GM12878 (cell line): ENCODE measurements around the gene MARCHF10. TPM values are rescaled to one million over a fixed set of nuclear protein-coding genes. Genes with fewer than 3 reads are reported as not detected.

Experiments used
- ATAC-seq: fragments of 200-7000 bp; cut with Tn5 transposase; 3 replicates; pipeline ENCODE4 v1.9.1; 2020; ENCODE audit warnings: mild to moderate bottlenecking, moderate library complexity
- BruUV-seq: library from RNA; stranded (reverse); fragments of 400-500 nt; replicated peaks from 2 replicates; lab custom pipeline; 2021; lab: Mats Ljungman, UMichigan
- CTCF ChIA-PET: fragments of 300-600 bp; sonication (Branson Sonifier 250); formaldehyde crosslinking; extraction: SDS; loops from one replicate; lab custom pipeline; 2021; ENCODE audit warnings: inconsistent platforms; lab: Yijun Ruan, JAX
- POLR2A ChIA-PET: fragments of 350-600 bp; formaldehyde crosslinking; extraction: SDS; loops from one replicate; lab custom pipeline; 2021; ENCODE audit warnings: inconsistent platforms; lab: Charles Lee
- RAD21 ChIA-PET: fragments of 300-600 bp; sonication (Branson Sonifier 250); formaldehyde crosslinking; loops from one replicate; lab custom pipeline; 2023; ENCODE audit warnings: antibody characterized with exemption; ENCODE audit not compliant: unreplicated experiment; lab: Charles Lee
- SMC1A ChIA-PET: fragments of 300-600 bp; sonication (Branson Sonifier 250); formaldehyde crosslinking; loops from one replicate; lab custom pipeline; 2023; ENCODE audit not compliant: unreplicated experiment, uncharacterized antibody; lab: Charles Lee
- DNase-seq: peaks from one replicate; pipeline ENCODE4 v3.0.0-alpha.2; 2011; ENCODE audit warnings: low read depth, low spot score
- FAIRE-seq: peaks from 3 replicates; lab custom pipeline; 2011; peaks lifted over from hg19 to GRCh38; lab: Jason Lieb, UNC
- H2AFZ ChIP-seq: 2 replicates; pipeline ENCODE4 v1.6.0; 2011; ENCODE audit warnings: low read depth, low read length, control low read depth; ENCODE audit not compliant: control insufficient read depth
- H3K27ac ChIP-seq: 2 replicates; pipeline ENCODE4 v1.5.1; 2011; ENCODE audit warnings: control low read depth; ENCODE audit not compliant: control insufficient read depth, insufficient read depth
- H3K27me3 ChIP-seq, 2 experiments: replicated peaks in 1 of 2; 2 replicates each; pipeline versions ENCODE4 v1.6.0 to v1.6.1; 2011; ENCODE audit warnings: low read length in 1 of 2; ENCODE audit not compliant: control insufficient read depth in 2 of 2, insufficient read depth in 2 of 2
- H3K36me3 ChIP-seq, 2 experiments: 2 replicates each; pipeline ENCODE4 v1.5.1; 2011; ENCODE audit warnings: low read length in 1 of 2; ENCODE audit not compliant: control insufficient read depth in 2 of 2, insufficient read depth in 2 of 2
- H3K4me1 ChIP-seq: 2 replicates; pipeline ENCODE4 v1.6.1; 2011; ENCODE audit warnings: mild to moderate bottlenecking, low read length, moderate library complexity, mixed read lengths; ENCODE audit not compliant: control insufficient read depth, insufficient read depth
- H3K4me2 ChIP-seq: 2 replicates; pipeline ENCODE4 v1.6.0; 2011; ENCODE audit warnings: control low read depth; ENCODE audit not compliant: control insufficient read depth, insufficient read depth
- H3K4me3 ChIP-seq: fragments of 200-600 bp; sonication (generic); 2 replicates; pipeline ENCODE4 v1.5.1; 2016
- H3K79me2 ChIP-seq: 2 replicates; pipeline ENCODE4 v1.6.0; 2011; ENCODE audit warnings: low read length; ENCODE audit not compliant: control insufficient read depth, insufficient read depth
- H3K9ac ChIP-seq: 2 replicates; pipeline ENCODE4 v1.8.0; 2011; ENCODE audit warnings: low read length, control low read depth, mixed read lengths; ENCODE audit not compliant: control insufficient read depth, insufficient read depth
- H3K9me3 ChIP-seq: replicated peaks from 3 replicates; pipeline ENCODE4 v1.5.1; 2011; ENCODE audit warnings: mild to moderate bottlenecking, low read length; ENCODE audit not compliant: control insufficient read depth, insufficient read depth
- H4K20me1 ChIP-seq: 2 replicates; pipeline ENCODE4 v1.6.0; 2011; ENCODE audit not compliant: control insufficient read depth, insufficient read depth
- CBX3 ChIP-seq: fragments of 200-600 bp; sonication (generic); IDR thresholded peaks from 2 replicates; pipeline ENCODE4 v1.6.1; 2016; ENCODE audit warnings: low read depth, borderline replicate concordance
- CEBPB ChIP-seq, 2 experiments: fragments of 150-350 bp in 1 of 2; IDR thresholded peaks; 2 replicates each; pipeline ENCODE4 v1.6.1; 2012 to 2014; ENCODE audit warnings: low read depth in 2 of 2, low read length in 2 of 2, borderline replicate concordance in 1 of 2, inconsistent platforms in 1 of 2
- ESRRA ChIP-seq: IDR thresholded peaks from 2 replicates; pipeline ENCODE4 v1.6.1; 2012; ENCODE audit warnings: mild to moderate bottlenecking, low read length, improper control_type of control experiment
- IKZF1 ChIP-seq: fragments of 450-650 bp; conservative IDR thresholded peaks from 2 replicates; pipeline ENCODE4 v1.6.1; 2017; ENCODE audit warnings: antibody characterized with exemption, mild to moderate bottlenecking
- JUND ChIP-seq: IDR thresholded peaks from 2 replicates; pipeline ENCODE4 v1.6.1; 2012; ENCODE audit warnings: low read depth, mild to moderate bottlenecking, low read length, improper control_type of control experiment, moderate library complexity
- KAT2A ChIP-seq: conservative IDR thresholded peaks from 2 replicates; pipeline ENCODE4 v1.6.1; 2011; ENCODE audit warnings: low read depth, low read length; ENCODE audit not compliant: control insufficient read depth
- MYB ChIP-seq: fragments of 150-350 bp; IDR thresholded peaks from 2 replicates; pipeline ENCODE4 v1.6.1; 2014; ENCODE audit warnings: mild to moderate bottlenecking, low read depth, low read length, borderline replicate concordance
- NBN ChIP-seq: fragments of 450-650 bp; IDR thresholded peaks from 2 replicates; pipeline ENCODE4 v1.6.1; 2016
- RELA ChIP-seq: fragments of 450-650 bp; IDR thresholded peaks from 2 replicates; pipeline ENCODE4 v1.8.0; 2014; ENCODE audit warnings: borderline replicate concordance; ENCODE audit not compliant: partially characterized antibody
- SIX5 ChIP-seq: IDR thresholded peaks from 2 replicates; pipeline ENCODE4 v1.6.1; 2011; ENCODE audit warnings: mild to moderate bottlenecking, low read depth, low read length, moderate library complexity; ENCODE audit not compliant: severe bottlenecking
- TCF12 ChIP-seq: IDR thresholded peaks from 2 replicates; pipeline ENCODE4 v1.6.1; 2011; ENCODE audit warnings: low read depth, mild to moderate bottlenecking, low read length
- WGBS: methylation state at CpG from one replicate; pipeline ENCODE4 v1.1.6; 2016; ENCODE audit warnings: low lambda C conversion rate; ENCODE audit not compliant: insufficient replicate concordance, insufficient coverage; ENCODE audit errors: missing lambda C conversion rate; 5-methylcytosine and 5-hydroxymethylcytosine counted together
- in situ Hi-C: fragments of 300-500 bp; cut with MboI; formaldehyde crosslinking; loops from 9 replicates; pipeline ENCODE4 v1.14.3; 2018; ENCODE audit warnings: mixed read lengths
- intact Hi-C: fragments of 100-400 bp; cut with micrococcal nuclease; formaldehyde crosslinking; loops from one replicate; pipeline ENCODE4 v1.14.2; 2022; ENCODE audit not compliant: unreplicated experiment
- polyA plus RNA-seq, 11 experiments: library from polyadenylated mRNA; depleted of rRNA in 4 of 11; unstranded in 6 of 11; stranded (reverse) in 5 of 11; fragments of >200 nt; fragmentation: Nextera tagmentation in 4 of 11; fragmentation: Illumina TruSeq in 1 of 11; extraction: Ambion mirVana in 4 of 11; extraction: Trizol in 1 of 11; gene quantifications; 1 replicate in 1 of 11; 2 replicates in 10 of 11; pipeline versions ENCODE4 v1.2.1 to v1.2.3, GENCODE V29; 2011 to 2016; ENCODE audit warnings: inconsistent platforms in 2 of 11, missing spikeins in 2 of 11, low read depth in 1 of 11
- total RNA-seq, 4 experiments: library from RNA; depleted of rRNA in 3 of 4; stranded (reverse); fragments of >200 nt in 3 of 4; fragmentation: Illumina TruSeq in 1 of 4; extraction: Trizol in 1 of 4; gene quantifications; 2 replicates each; pipeline versions ENCODE4 v1.2.1 to v1.2.3, GENCODE V29; 2013 to 2021

MARCHF10 gene
- total and polyA plus RNA-seq, 10 of the 15 experiments (the other 5 are each of a cell fraction or from before 2014, with no cell fraction given): 0.11 to 0.24 TPM; not detected in 8

DNA sequence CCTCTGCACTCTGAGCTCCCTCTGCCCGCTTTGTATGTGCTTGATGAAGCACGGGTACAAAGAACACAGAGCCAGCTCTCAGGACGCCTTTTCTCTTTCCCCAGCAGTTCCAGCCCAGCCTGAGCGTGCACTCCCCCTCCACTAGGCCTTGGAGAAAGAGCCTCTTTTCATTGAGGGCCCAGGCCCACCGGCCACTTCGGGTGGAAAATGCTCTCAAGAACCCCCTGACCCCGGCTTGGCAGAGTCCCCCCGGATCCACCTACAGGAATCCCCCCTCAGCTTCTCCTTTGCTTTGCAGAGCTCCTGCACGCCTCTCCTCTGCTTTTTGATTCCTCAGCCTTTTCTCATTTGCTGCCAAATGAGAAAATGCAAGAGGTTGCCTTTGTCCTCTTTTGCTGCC is 150.4 kb downstream of the MARCHF10 start:
- SMC1A ChIA-PET: no interaction called here
- POLR2A ChIA-PET: no interaction called here
- peaks cover 10% of the 10 kb centered on the region for H3K4me1 ChIP-seq
- H3K9me3 ChIP-seq: peaks cover 6% of the 10 kb centered on the region; the same call in 2 of the 3 replicates
- no peaks in the 10 kb centered on the region; a peak in 1 of 4 replicates for H3K27me3 ChIP-seq
- TF ChIP-seq CEBPB (IDR thresholded peaks at IDR 0.05; ENCODE audit: borderline replicate concordance in 1 of 2, low read depth in 2 of 2, low read length in 2 of 2) (no peak), ESRRA (no peak), RELA (no peak), CBX3 (no peak), JUND (no peak), KAT2A (no peak), IKZF1 (no peak), NBN (no peak), SIX5 (no peak)
- H4K20me1 ChIP-seq: no peaks in the 10 kb centered on the region
- DNase-seq (no peak), FAIRE-seq (no peak), ATAC-seq (no peak)
- no peak overlapping the region for H3K4me2 ChIP-seq
- WGBS: 47% methylated on average over 9 of the region's 9 CpGs
- no TSS peak for BruUV-seq
- H2AFZ ChIP-seq: no peak overlapping the region
- intact Hi-C loops: no loop called here
- no peak overlapping the region for H3K27ac ChIP-seq
- H3K9ac ChIP-seq: no peak overlapping the region
- RAD21 ChIA-PET: no interaction called here
- no peak overlapping the region for H3K4me3 ChIP-seq
- no peaks in the 10 kb centered on the region for H3K36me3 ChIP-seq
- in situ Hi-C loops: no loop called here
- H3K79me2 ChIP-seq: no peaks in the 10 kb centered on the region
- CTCF ChIA-PET: interaction anchor here (0.6 kb wide), 1 partner anchor 1237 kb away, joined by 3 read pairs; no protein-coding TSS in a partner anchor

DNA sequence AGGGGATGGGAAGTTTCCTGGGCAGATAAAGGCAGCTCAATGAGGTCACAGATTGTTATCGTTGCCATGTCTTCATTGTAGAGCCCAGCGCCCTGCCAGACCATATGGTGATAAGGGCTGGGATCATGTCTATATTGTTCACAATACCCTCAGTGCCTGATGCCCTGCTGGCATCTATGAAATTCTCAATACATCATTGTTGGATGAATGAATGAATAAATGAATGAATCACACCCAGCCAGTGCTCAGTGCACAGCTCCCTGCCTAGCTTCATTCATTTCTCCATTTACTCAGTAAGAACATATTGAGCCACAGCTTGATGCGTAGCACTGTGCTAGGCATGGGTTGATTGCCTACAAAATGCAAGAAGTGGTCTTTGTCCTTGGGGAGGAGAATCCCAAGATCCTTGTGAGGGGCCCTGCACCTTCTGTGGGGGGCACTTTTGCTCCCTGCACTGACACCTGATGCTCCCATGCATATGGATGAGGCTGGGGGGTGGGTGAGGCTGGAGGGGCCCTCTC is 150.9 kb downstream of the MARCHF10 start:
- FAIRE-seq (no peak), DNase-seq (no peak), ATAC-seq (no peak)
- Histone ChIP-seq H4K20me1 (no peaks in the 10 kb centered on the region), H3K4me2 (no peak overlapping the region), H3K79me2 (no peaks in the 10 kb centered on the region), H3K9ac (no peak overlapping the region), H3K4me1 (peaks cover 12% of the 10 kb centered on the region), H3K27me3 (no peaks in the 10 kb centered on the region; a peak in 1 of 4 replicates), H3K27ac (no peak overlapping the region), H3K36me3 (no peaks in the 10 kb centered on the region), H3K4me3 (no peak overlapping the region), H3K9me3 (peaks cover 6% of the 10 kb centered on the region; the same call in 2 of the 3 replicates), H2AFZ (no peak overlapping the region)
- CTCF ChIA-PET: no interaction called here
- TF ChIP-seq MYB (no peak), TCF12 (no peak)
- in situ Hi-C loops: no loop called here
- no TSS peak for BruUV-seq
- intact Hi-C loops: no loop called here
- RAD21 ChIA-PET: no interaction called here
- POLR2A ChIA-PET: no interaction called here
- 98% methylated on average over 3 of the region's 3 CpGs for WGBS
- SMC1A ChIA-PET: no interaction called here
